HL-60 (cell line): Measurements from ENCODE around the gene ADAD2.
"Not testable (repeated sequence)": the region's sequence is repeated elsewhere in the genome, so short reads cannot be mapped to it uniquely, and the experiment has no call there.

Source experiments
- DNase-seq, 2 experiments: peaks; one replicate each; pipeline ENCODE4 v3.0.0-alpha.2; 2010 to 2020; ENCODE audit warnings: low read depth in 1 of 2, low spot score in 1 of 2
- H3K27ac ChIP-seq: fragments of 250-450 bp; sonication (Bioruptor Pico); replicated peaks from 2 replicates; pipeline ENCODE4 v1.5.1; 2020; ENCODE audit warnings: mild to moderate bottlenecking, moderate library complexity
- H3K27me3 ChIP-seq: fragments of 250-450 bp; sonication (Bioruptor Pico); 2 replicates; pipeline ENCODE4 v1.5.1; 2021; ENCODE audit warnings: mild to moderate bottlenecking, moderate library complexity; ENCODE audit not compliant: insufficient read depth, poor library complexity, severe bottlenecking
- H3K4me3 ChIP-seq: replicated peaks from 2 replicates; pipeline ENCODE4 v1.5.1; 2011; ENCODE audit warnings: mild to moderate bottlenecking, control low read depth, low read length; ENCODE audit not compliant: insufficient read depth
- CTCF ChIP-seq: IDR thresholded peaks from one replicate; pipeline ENCODE4 v1.5.1; 2011; ENCODE audit warnings: low read length, control low read depth, inconsistent platforms; ENCODE audit not compliant: insufficient read depth
- GABPA ChIP-seq: IDR thresholded peaks from 2 replicates; pipeline ENCODE4 v1.6.1; 2012; ENCODE audit warnings: low read depth
- POLR2AphosphoS5 ChIP-seq: IDR thresholded peaks from 2 replicates; pipeline ENCODE4 v1.6.1; 2012; ENCODE audit warnings: low read depth
- REST ChIP-seq: IDR thresholded peaks from 2 replicates; pipeline ENCODE4 v1.6.1; 2012; ENCODE audit warnings: low read depth; ENCODE audit not compliant: insufficient replicate concordance
- SPI1 ChIP-seq: IDR thresholded peaks from 2 replicates; pipeline ENCODE4 v1.6.1; 2012; ENCODE audit warnings: low read depth, mild to moderate bottlenecking, borderline replicate concordance

The ADAD2 gene

DNA sequence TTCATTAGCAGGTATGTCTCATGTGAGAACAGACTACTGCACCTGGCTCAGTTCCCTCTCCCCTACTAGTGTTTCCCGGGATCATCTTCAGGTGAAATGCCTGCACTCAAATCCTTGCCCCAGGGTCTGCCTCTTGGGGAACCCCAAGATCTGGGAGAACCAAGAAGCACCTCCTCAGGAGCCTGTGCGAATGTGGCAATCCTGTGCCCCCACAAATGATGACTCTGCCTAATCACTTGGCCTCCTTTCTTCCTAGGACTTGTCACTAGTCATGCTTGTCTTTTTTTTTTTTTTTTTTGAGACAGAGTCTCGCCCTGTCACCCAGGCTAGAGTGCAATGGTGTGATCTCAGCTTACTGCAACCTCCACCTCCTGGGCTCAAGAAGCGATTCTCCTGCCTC is 21.7 kb downstream of the ADAD2 start:
- no peak for TF ChIP-seq REST
- no peak for TF ChIP-seq CTCF
- TF ChIP-seq POLR2AphosphoS5 = no peak
- TF ChIP-seq SPI1 = no peak
- no peak for TF ChIP-seq GABPA
- no peak overlapping the region for H3K27ac ChIP-seq
- no peak for DNase-seq
- no peaks in the 10 kb centered on the region for H3K27me3 ChIP-seq
- H3K4me3 ChIP-seq = no peak overlapping the region

DNA sequence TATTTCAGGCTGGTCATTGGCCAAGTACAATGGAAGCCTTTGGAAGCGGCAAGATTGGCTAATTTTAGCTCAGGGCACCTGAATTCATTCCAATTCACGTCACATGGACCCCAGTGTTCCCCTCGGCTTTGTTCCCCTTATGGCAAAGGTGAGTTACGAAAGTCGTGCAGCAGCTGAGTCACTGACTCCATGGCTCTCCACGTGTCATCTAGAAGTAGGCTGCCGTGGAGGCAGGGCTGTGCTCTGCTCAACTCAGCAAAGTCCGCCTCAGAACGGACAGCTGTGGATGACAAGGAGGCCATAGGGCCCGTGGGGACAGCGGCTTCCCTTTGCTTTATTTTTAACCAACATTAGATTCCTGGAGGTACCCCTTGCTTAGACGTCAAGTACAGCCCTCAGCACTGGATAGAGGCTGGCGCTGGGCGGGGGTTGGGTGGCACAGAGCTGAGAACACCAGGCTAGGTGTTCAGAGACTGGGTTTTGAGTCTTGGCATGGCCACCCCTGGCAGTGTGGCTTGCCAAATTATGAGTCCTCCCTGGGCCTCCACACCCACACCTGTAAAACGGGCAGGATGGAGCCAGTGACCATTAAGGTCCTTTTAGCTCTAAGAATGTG is 23.6 kb downstream of the ADAD2 start:
- no peaks in the 10 kb centered on the region for H3K27me3 ChIP-seq
- TF ChIP-seq REST (no peak), GABPA (no peak), POLR2AphosphoS5 (no peak), SPI1 (no peak), CTCF (no peak)
- H3K27ac ChIP-seq = no peak overlapping the region
- H3K4me3 ChIP-seq = no peak overlapping the region
- DNase-seq = peak in 1 of 2 experiments; percentile 17

DNA sequence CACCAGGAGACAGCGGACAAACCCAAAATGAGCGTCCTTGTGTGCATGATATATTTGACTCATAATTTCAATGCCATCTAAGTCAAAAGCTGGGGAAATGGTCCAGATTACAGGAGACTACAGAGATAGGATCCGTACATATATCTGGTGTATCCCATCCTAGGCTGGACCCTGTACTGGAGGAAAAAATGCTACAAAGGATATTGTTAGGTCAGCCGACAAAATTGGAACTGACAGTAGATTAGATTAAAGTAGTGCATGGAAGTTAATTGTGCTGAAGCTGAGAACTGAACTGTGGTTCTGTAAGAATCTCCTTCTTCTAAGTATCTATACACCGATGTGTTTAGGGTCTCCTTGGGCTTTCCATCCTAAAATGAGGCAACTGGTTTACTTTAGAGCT is 24.6 kb downstream of the ADAD2 start:
- no peak for DNase-seq
- TF ChIP-seq POLR2AphosphoS5 = no peak
- no peak for TF ChIP-seq SPI1
- no peak for TF ChIP-seq CTCF
- TF ChIP-seq GABPA = no peak
- TF ChIP-seq REST = no peak
- Histone ChIP-seq H3K4me3 (no peak overlapping the region), H3K27ac (no peak overlapping the region), H3K27me3 (no peaks in the 10 kb centered on the region)

- H3K4me3 ChIP-seq, H3K27me3 ChIP-seq, H3K27ac ChIP-seq, DNase-seq: not testable (repeated sequence)
Observed at GRCh38 chr16:84216144-84216543, 25.2 kb downstream of the ADAD2 start.
